Peyer's patch (tissue), 4 donors: ENCODE results near the gene SMAD6.

Experiments used
- POLR2A ChIP-seq, 2 donors: fragments of 450-650 bp; IDR thresholded peaks; one replicate each; pipeline ENCODE4 v1.5.1; 2017; ENCODE audit warnings: antibody characterized with exemption in 2 of 2, mild to moderate bottlenecking in 2 of 2, moderate library complexity in 2 of 2
- TF ChIP-seq, protein P1 (sequence below), 6 experiments: fragments of 450-650 bp in 4 of 6; fragments of 200-600 bp in 2 of 6; sonication (generic) in 1 of 6; IDR thresholded peaks; one replicate each; pipeline ENCODE4 v1.5.1; 2017 to 2019; ENCODE audit warnings: antibody characterized with exemption in 6 of 6, mild to moderate bottlenecking in 3 of 6, moderate library complexity in 1 of 6

DNA sequence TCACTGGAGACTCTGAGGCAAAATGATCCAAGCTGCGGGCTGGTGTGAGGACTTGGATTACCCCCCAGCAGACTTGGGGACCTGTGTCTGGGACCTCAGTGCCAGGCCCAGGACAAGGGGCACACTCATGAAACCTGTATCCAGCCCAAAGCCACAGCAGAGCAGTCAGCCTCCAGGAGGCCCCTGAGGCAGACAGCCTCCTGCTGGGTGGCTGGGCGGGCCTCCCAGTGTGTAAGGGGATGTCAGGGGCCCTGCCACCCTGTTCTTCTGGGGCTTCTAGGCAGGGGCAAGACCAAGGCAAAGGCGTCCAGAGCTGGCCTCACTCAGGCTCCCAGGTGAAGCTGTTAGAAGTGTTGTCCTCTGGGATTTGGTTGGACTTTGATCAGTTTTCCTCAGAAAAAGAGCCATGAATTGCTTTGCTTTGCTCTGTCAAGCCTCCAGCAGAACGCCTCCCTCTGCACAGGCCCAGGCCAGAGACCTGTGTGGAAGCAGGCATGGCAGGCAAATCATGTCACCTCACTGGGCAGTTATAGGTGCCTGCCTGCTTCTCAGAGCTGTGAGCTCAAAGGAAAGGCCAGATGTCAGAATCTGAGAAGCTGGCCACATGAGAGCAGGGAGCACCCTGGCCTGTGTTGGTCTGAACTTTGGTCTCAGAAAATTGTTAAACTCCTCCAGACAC lies 77.4 kb downstream of the SMAD6 start:
- TF ChIP-seq POLR2A (IDR thresholded peaks at IDR 0.05): no peak
- TF ChIP-seq, protein P1, sequence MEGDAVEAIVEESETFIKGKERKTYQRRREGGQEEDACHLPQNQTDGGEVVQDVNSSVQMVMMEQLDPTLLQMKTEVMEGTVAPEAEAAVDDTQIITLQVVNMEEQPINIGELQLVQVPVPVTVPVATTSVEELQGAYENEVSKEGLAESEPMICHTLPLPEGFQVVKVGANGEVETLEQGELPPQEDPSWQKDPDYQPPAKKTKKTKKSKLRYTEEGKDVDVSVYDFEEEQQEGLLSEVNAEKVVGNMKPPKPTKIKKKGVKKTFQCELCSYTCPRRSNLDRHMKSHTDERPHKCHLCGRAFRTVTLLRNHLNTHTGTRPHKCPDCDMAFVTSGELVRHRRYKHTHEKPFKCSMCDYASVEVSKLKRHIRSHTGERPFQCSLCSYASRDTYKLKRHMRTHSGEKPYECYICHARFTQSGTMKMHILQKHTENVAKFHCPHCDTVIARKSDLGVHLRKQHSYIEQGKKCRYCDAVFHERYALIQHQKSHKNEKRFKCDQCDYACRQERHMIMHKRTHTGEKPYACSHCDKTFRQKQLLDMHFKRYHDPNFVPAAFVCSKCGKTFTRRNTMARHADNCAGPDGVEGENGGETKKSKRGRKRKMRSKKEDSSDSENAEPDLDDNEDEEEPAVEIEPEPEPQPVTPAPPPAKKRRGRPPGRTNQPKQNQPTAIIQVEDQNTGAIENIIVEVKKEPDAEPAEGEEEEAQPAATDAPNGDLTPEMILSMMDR (IDR thresholded peaks at IDR 0.05): no peak
